Activated T-cell treated with anti-CD3 and anti-CD28 coated beads, Interleukin-2, amount 50 U/mL, for 72 hours (primary cell): ENCODE results near the gene AKAP5. TPM values are rescaled to one million over a fixed set of nuclear protein-coding genes. Genes with fewer than 3 reads are reported as not detected.

Source experiments
- ATAC-seq, 2 donors: fragments of 150-1000 bp; cut with Tn5 transposase; replicated peaks in 1 of 2; 2 replicates each; pipeline ENCODE4 v1.10.0; 2021; ENCODE audit warnings: moderate library complexity in 2 of 2, mild to moderate bottlenecking in 1 of 2
- DNase-seq, 2 donors: peaks; one replicate each; pipeline ENCODE4 v3.0.0; 2021 to 2022; ENCODE audit warnings: mixed read lengths in 1 of 2
- H3K27ac Mint-ChIP-seq: one replicate; pipeline ENCODE4 v1.8.0; 2022; ENCODE audit warnings: mild to moderate bottlenecking, moderate library complexity, mixed read lengths
- H3K27me3 Mint-ChIP-seq: one replicate; pipeline ENCODE4 v1.8.0; 2022; ENCODE audit warnings: low read depth, mixed read lengths
- H3K36me3 Mint-ChIP-seq, 2 donors: one replicate each; pipeline ENCODE4 v1.8.0; 2022; ENCODE audit warnings: mixed read lengths in 2 of 2, mild to moderate bottlenecking in 1 of 2; ENCODE audit not compliant: insufficient read depth in 2 of 2
- H3K4me1 Mint-ChIP-seq: one replicate; pipeline ENCODE4 v1.8.0; 2022; ENCODE audit warnings: low read depth, mixed read lengths
- H3K4me3 Mint-ChIP-seq, 2 donors: one replicate each; pipeline ENCODE4 v1.8.0; 2022; ENCODE audit warnings: mild to moderate bottlenecking in 2 of 2, mixed read lengths in 2 of 2, moderate library complexity in 2 of 2
- H3K9me3 Mint-ChIP-seq, 2 donors: one replicate each; pipeline ENCODE4 v1.8.0; 2022; ENCODE audit warnings: mixed read lengths in 2 of 2
- total RNA-seq, 2 donors: library from RNA; stranded (reverse); gene quantifications; one replicate each; pipeline ENCODE4 v1.2.3, GENCODE V29; 2022

AKAP5 gene
- total RNA-seq, 2 donors from 2014 or later = 1.2 to 1.9 TPM

DNA sequence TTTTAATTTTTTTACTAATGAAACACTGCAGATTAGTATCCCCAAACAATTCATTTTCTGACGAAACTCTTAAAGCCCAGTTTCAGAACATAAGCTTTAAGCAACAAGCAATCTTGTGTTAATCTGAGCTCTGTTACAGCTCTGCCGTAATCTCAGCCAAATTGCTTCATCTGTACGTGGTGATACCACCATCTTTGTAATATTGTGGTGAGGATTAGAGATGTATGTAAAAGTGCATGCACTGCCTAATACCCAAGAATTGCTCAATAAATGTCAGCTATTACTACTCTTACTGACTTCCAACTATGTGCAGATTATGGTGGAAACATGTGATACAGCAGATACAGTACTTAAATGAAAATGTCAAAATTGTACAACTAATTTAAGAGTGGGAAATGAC is 1.8 kb downstream of the AKAP5 start:
- peak overlapping the region in 1 of 2 donors; percentile 11 for H3K4me3 Mint-ChIP-seq
- H3K9me3 Mint-ChIP-seq = no peaks in the 10 kb centered on the region
- no peak for DNase-seq
- H3K4me1 Mint-ChIP-seq = peaks cover 43% of the 10 kb centered on the region
- H3K27ac Mint-ChIP-seq = no peak overlapping the region
- no peak for ATAC-seq
- H3K36me3 Mint-ChIP-seq = peaks cover 0 to 2% of the 10 kb centered on the region in 2 donors
- H3K27me3 Mint-ChIP-seq = no peaks in the 10 kb centered on the region

DNA sequence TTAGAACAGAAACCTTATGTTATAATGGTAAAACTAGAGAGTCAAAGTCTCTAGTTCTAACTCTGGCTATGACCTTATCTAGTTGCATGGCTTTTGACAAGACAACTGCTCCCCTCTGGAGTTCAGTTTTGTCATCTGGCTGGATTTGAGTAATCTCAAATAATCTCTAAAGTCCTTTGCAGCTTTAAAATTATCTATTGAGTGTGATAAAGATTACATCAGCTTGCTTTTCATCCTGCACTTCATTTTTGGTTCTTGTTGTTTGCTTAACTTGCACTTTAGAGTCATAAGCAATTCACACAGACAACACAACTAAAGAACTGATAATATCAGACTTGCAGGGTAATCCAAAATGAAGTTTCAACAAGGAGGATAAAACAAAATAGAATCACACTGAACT is 2.3 kb downstream of the AKAP5 start:
- Mint-ChIP-seq H3K4me1 (peaks cover 43% of the 10 kb centered on the region), H3K4me3 (peak overlapping the region in 1 of 2 donors; percentile 11)

DNA sequence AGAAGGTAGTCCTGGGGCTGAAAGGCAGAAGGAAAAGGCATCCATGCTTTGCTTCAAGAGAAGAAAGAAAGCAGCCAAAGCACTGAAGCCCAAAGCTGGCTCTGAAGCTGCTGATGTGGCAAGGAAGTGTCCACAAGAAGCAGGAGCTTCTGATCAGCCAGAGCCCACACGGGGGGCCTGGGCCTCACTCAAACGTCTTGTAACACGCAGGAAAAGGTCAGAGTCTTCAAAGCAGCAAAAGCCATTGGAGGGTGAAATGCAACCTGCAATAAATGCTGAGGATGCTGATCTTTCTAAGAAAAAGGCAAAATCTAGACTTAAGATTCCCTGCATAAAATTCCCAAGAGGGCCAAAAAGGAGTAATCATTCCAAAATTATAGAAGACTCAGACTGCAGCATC is 3.2 kb downstream of the AKAP5 start:
- no peak overlapping the region for H3K4me3 Mint-ChIP-seq
- H3K9me3 Mint-ChIP-seq = no peaks in the 10 kb centered on the region
- no peaks in the 10 kb centered on the region for H3K27me3 Mint-ChIP-seq
- DNase-seq (no peak), ATAC-seq (no peak)
- no peak overlapping the region for H3K27ac Mint-ChIP-seq
- H3K4me1 Mint-ChIP-seq = peaks cover 43% of the 10 kb centered on the region
- H3K36me3 Mint-ChIP-seq = peaks cover 0 to 2% of the 10 kb centered on the region in 2 donors

More for the DNA sequence above, 2.3 kb downstream of the AKAP5 start:
- H3K27me3 Mint-ChIP-seq = no peaks in the 10 kb centered on the region
- DNase-seq (no peak), ATAC-seq (peak in 1 of 2 donors; percentile 30)
- peaks cover 0 to 2% of the 10 kb centered on the region in 2 donors for H3K36me3 Mint-ChIP-seq
- no peaks in the 10 kb centered on the region for H3K9me3 Mint-ChIP-seq
- H3K27ac Mint-ChIP-seq = peak overlapping the region; percentile 85

DNA sequence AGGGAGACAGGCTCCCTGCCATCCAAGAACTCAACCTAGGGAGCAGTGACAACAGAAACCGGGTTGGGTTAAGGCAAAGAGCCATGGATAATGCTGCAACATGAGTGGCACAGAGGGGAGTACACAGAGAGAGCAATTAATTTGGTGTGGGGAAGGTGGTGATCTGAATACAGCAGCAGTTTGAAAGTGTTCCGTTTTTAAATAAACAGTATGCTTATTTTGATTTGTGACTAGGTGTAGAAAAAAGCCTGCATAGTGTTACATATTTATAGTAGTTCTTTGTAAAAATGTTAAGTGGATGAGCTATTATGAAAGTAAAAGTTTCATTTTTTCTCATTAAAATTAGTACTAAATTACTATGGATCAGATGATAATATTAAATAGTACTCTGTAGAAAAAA is 8.7 kb downstream of the AKAP5 start:
- Mint-ChIP-seq H3K27ac (no peak overlapping the region), H3K4me1 (peaks cover 26% of the 10 kb centered on the region), H3K4me3 (no peak overlapping the region), H3K9me3 (no peaks in the 10 kb centered on the region), H3K36me3 (peaks cover 0 to 5% of the 10 kb centered on the region in 2 donors), H3K27me3 (no peaks in the 10 kb centered on the region)
- ATAC-seq (peak; percentile 29 to 43), DNase-seq (no peak)

DNA sequence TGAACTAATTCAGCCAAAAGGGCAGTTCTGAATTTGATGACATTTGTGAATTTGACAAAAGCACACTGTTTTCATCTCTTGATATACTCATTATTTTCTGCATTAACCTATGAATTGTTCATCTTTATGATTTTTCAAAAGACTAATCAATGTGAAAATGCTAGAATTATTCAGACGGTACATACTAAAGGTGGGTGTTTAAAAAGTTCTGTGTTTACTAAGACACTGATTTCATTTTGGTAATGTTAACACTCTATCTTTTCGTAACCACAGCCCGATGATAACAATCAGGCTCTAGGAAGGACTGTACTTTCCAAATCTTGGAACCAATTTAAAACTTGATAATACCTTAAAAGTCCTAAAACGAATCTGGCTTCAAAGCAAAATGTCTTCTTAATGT is 9.4 kb downstream of the AKAP5 start:
- peaks cover 0 to 5% of the 10 kb centered on the region in 2 donors for H3K36me3 Mint-ChIP-seq
- H3K9me3 Mint-ChIP-seq = no peaks in the 10 kb centered on the region
- ATAC-seq = peak in 1 of 2 donors; percentile 54
- H3K4me1 Mint-ChIP-seq = peaks cover 26% of the 10 kb centered on the region
- no peak for DNase-seq
- peak overlapping the region in 1 of 2 donors; percentile 32 for H3K4me3 Mint-ChIP-seq
- no peaks in the 10 kb centered on the region for H3K27me3 Mint-ChIP-seq
- no peak overlapping the region for H3K27ac Mint-ChIP-seq

DNA sequence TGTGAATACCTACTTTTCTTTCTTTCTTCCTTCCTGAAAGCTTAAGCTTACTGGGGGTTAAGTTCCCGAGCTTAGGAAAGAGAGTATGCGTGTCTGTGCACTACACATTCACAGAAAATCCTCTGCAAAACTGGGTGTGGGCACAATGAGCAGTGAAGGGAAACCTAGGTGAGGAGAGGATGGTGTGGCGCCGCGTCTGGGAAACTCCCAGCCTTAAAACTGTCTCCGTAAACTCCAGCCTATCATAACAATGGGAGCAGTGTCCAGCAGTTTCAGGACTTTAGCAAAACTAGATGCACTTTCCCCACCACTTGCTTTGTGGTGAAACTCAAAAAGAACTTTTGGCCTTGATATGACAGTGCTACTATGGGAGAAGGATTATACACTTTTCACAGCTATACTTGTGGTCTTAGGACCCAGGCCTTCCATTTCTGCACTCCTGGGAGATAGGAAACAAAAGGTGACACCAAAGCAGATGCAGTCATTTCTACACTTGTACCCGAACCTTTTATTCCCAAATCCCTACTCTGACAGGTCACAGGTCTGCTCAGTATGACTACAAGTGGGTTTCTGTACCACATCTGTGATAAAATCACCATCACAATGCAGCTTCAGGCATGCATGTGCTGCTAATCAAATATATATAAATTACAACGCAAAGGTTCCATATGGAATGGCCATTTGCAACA is 10.4 kb downstream of the AKAP5 start:
- Mint-ChIP-seq H3K27me3 (no peaks in the 10 kb centered on the region), H3K27ac (no peak overlapping the region), H3K4me3 (no peak overlapping the region), H3K36me3 (peaks cover 0 to 5% of the 10 kb centered on the region in 2 donors), H3K4me1 (peaks cover 26% of the 10 kb centered on the region), H3K9me3 (no peaks in the 10 kb centered on the region)
- no peak for DNase-seq
- ATAC-seq = peak in 1 of 2 donors; percentile 25

DNA sequence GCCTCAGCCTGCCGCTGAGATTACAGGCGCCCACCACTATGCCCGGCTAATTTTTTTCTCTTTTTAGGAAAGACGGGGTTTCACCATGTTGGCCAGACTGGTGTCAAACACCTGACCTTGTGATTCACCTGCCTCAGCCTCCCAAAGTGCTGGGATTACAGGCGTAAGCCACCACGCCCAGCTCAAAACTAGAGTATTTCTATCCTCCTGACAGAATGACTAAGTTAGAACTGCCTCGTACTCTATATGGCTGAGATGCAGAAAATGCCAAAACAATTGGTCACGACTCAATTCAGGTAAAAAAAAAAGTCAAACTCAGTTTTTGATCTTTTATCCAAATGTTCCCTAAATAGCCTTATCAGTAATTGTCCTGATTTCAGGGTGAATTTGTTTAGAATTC is 11.1 kb downstream of the AKAP5 start:
- H3K36me3 Mint-ChIP-seq = peaks cover 0 to 5% of the 10 kb centered on the region in 2 donors
- H3K4me1 Mint-ChIP-seq = peaks cover 26% of the 10 kb centered on the region

DNA sequence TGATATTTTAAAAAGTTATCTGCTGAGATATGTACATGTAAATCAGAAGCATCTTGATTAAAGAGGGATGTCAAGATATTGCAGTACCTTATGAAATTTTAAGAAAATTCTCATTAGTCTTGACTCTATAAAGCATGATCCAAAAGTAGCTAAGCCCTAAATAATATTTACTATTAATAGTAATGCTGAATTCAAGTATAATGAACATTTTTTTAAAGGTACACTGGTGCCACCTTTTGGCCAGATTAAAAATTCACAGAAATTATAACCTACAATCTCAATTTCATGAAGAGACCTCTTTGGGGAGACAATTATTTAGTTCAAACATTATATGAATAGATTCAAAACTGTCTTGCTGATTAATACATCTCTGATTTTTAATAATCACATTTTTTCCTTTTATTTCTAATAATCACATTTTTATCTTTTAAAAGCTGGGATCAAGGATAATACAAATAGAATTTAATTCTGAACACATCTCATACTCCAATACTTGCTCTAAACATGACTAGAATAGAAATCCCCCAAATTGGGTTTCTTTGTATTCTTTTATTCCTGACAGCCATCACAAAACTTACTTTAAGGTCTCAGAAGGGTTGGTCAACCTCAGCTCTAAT is 13.4 kb downstream of the AKAP5 start:
- H3K9me3 Mint-ChIP-seq = no peaks in the 10 kb centered on the region
- H3K27ac Mint-ChIP-seq = peak overlapping the region; percentile 54
- H3K4me3 Mint-ChIP-seq = no peak overlapping the region
- H3K36me3 Mint-ChIP-seq = peaks cover 0 to 5% of the 10 kb centered on the region in 2 donors
- DNase-seq (no peak), ATAC-seq (no peak)
- H3K27me3 Mint-ChIP-seq = no peaks in the 10 kb centered on the region
- peaks cover 24% of the 10 kb centered on the region for H3K4me1 Mint-ChIP-seq

More for the DNA sequence above, 11.1 kb downstream of the AKAP5 start:
- DNase-seq (no peak), ATAC-seq (peak; percentile 39 to 64)
- H3K9me3 Mint-ChIP-seq = no peaks in the 10 kb centered on the region
- H3K27me3 Mint-ChIP-seq = no peaks in the 10 kb centered on the region
- H3K4me3 Mint-ChIP-seq = no peak overlapping the region
- H3K27ac Mint-ChIP-seq = no peak overlapping the region

DNA sequence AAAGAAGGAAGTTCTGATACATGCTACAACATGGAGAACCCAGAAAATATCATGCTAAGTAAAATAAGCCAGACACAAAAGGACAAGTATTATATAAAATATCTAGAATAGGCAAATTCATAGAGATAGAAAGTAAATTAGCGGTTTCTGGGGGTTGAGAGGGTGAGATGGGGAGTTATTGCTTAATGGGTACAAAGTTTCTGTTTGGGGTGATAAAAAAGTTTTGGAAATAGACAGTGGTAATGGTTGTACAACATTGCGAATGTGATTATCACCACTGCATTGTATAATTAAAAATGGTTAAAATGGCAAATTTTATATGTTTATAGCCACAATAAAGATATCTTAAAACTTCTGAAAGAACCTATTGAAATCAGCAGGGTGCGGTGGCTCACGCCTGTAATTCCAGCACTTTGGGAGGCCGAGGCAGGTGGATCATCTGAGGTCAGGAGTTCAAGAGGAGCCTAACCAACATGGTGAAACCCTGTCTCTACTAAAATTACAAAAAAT is 23.3 kb downstream of the AKAP5 start:
- DNase-seq = no peak
- Mint-ChIP-seq H3K4me3 (no peak overlapping the region), H3K27ac (peak overlapping the region; percentile 14), H3K36me3 (peaks cover 5 to 14% of the 10 kb centered on the region in 2 donors), H3K9me3 (no peaks in the 10 kb centered on the region), H3K4me1 (peaks cover 29% of the 10 kb centered on the region), H3K27me3 (no peaks in the 10 kb centered on the region)
- ATAC-seq = no peak

DNA sequence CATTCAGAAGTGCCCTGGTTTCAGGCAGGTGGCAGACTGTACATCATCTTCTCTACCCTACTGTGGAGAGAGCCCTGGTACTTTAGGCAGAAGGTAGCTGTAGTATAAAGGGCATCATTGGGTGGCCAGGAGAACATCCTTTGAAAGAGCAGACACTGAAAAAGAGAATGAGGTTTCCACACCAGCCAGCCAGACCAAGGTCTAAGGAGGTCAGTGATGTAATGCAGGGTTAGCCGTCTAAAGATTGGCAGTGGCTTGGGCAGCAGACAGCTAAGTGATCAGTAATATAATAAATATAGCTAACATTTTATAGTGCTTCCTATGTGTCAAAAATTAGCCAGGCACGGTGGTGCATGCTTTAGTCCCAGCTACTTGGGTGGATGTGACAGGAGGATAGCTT is 26.3 kb downstream of the AKAP5 start:
- DNase-seq (no peak), ATAC-seq (no peak)
- no peak overlapping the region for H3K4me3 Mint-ChIP-seq
- no peaks in the 10 kb centered on the region for H3K27me3 Mint-ChIP-seq
- H3K36me3 Mint-ChIP-seq = peaks cover 5 to 11% of the 10 kb centered on the region in 2 donors
- no peaks in the 10 kb centered on the region for H3K9me3 Mint-ChIP-seq
- H3K4me1 Mint-ChIP-seq = peaks cover 46% of the 10 kb centered on the region
- H3K27ac Mint-ChIP-seq = no peak overlapping the region

DNA sequence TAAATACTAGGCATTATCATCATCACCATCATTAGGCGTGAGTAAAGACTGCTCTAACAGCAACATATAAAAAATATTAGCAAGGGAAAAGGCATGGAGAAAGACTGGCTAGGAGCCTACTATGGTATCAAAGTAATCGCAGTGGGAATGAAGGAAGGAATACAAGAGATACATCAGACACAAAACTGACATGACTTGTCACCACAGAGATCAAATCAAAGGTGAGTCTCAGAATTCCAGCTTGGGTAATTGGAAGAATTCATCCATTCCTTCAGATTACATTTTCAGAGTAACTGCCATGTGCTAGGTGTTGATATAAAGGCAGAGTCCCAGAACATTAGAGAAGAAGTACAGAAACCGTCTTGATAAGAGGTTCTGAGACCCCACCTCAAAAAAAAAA is 28.2 kb downstream of the AKAP5 start:
- peaks cover 53% of the 10 kb centered on the region for H3K4me1 Mint-ChIP-seq
- no peaks in the 10 kb centered on the region for H3K9me3 Mint-ChIP-seq
- no peak for ATAC-seq
- DNase-seq = no peak
- H3K4me3 Mint-ChIP-seq = peak overlapping the region in 1 of 2 donors; percentile 6
- peak overlapping the region; percentile 85 for H3K27ac Mint-ChIP-seq
- peaks cover 2 to 11% of the 10 kb centered on the region in 2 donors for H3K36me3 Mint-ChIP-seq
- H3K27me3 Mint-ChIP-seq = no peaks in the 10 kb centered on the region

DNA sequence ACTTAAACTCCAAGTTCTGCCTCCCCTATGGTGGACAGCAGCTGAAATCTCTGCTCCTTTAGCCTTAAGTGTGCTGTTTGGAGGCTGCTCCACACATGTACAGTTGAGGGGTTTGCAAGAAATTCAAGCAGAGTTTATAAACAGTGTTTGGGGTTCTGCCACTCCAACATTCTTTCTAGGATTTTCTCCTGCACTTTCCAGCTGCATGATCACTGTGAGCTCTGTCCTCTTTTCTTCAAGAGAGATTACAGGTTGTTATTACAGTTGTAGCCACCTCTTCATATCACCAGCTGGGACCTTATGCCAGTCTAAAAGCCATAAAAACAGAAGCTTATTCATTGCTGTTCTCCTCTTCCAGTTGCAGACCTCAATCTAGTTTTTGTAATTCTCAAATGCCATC is 30.0 kb downstream of the AKAP5 start:
- no peak for DNase-seq
- H3K4me1 Mint-ChIP-seq = peaks cover 68% of the 10 kb centered on the region
- no peaks in the 10 kb centered on the region for H3K9me3 Mint-ChIP-seq
- ATAC-seq = no peak
- peak overlapping the region; percentile 70 for H3K27ac Mint-ChIP-seq
- H3K4me3 Mint-ChIP-seq = no peak overlapping the region
- H3K27me3 Mint-ChIP-seq = no peaks in the 10 kb centered on the region
- H3K36me3 Mint-ChIP-seq = peaks cover under 1 to 17% of the 10 kb centered on the region in 2 donors

DNA sequence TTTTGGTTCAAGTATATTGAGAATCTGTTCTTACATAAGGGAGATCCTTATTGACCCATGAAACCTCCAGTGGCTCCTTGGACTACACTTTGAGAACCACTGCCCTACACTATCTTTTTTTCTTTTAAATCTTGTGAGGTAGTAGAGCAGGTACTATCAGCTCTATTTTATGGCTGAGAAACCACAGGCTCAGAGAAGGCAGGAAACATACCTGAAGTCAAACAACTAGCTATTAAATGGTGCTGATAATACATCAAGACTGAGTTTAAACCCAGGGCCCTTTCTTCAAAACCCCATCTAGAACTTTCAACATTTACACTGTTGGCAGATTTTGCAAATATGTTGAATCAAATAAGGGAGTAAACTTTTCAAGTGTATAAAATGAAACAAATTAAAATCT is 31.5 kb downstream of the AKAP5 start:
- no peaks in the 10 kb centered on the region for H3K27me3 Mint-ChIP-seq
- no peak for DNase-seq
- peak overlapping the region in 1 of 2 donors; percentile 22 for H3K4me3 Mint-ChIP-seq
- no peak for ATAC-seq
- peaks cover 0 to 17% of the 10 kb centered on the region in 2 donors for H3K36me3 Mint-ChIP-seq
- H3K9me3 Mint-ChIP-seq = no peaks in the 10 kb centered on the region
- peaks cover 70% of the 10 kb centered on the region for H3K4me1 Mint-ChIP-seq
- peak overlapping the region; percentile 28 for H3K27ac Mint-ChIP-seq
